GM12878 (cell line): ENCODE measurements around the gene CYYR1. TPM values are rescaled to one million over a fixed set of nuclear protein-coding genes. Genes with fewer than 3 reads are reported as not detected.

Source experiments
- ATAC-seq: fragments of 200-7000 bp; cut with Tn5 transposase; 3 replicates; pipeline ENCODE4 v1.9.1; 2020; ENCODE audit warnings: mild to moderate bottlenecking, moderate library complexity
- BruUV-seq: library from RNA; stranded (reverse); fragments of 400-500 nt; replicated peaks from 2 replicates; lab custom pipeline; 2021; lab: Mats Ljungman, UMichigan
- CTCF ChIA-PET: fragments of 300-600 bp; sonication (Branson Sonifier 250); formaldehyde crosslinking; extraction: SDS; loops from one replicate; lab custom pipeline; 2021; ENCODE audit warnings: inconsistent platforms; lab: Yijun Ruan, JAX
- POLR2A ChIA-PET: fragments of 350-600 bp; formaldehyde crosslinking; extraction: SDS; loops from one replicate; lab custom pipeline; 2021; ENCODE audit warnings: inconsistent platforms; lab: Charles Lee
- RAD21 ChIA-PET: fragments of 300-600 bp; sonication (Branson Sonifier 250); formaldehyde crosslinking; loops from one replicate; lab custom pipeline; 2023; ENCODE audit warnings: antibody characterized with exemption; ENCODE audit not compliant: unreplicated experiment; lab: Charles Lee
- SMC1A ChIA-PET: fragments of 300-600 bp; sonication (Branson Sonifier 250); formaldehyde crosslinking; loops from one replicate; lab custom pipeline; 2023; ENCODE audit not compliant: unreplicated experiment, uncharacterized antibody; lab: Charles Lee
- DNase-seq: peaks from one replicate; pipeline ENCODE4 v3.0.0-alpha.2; 2011; ENCODE audit warnings: low read depth, low spot score
- FAIRE-seq: peaks from 3 replicates; lab custom pipeline; 2011; peaks lifted over from hg19 to GRCh38; lab: Jason Lieb, UNC
- H2AFZ ChIP-seq: 2 replicates; pipeline ENCODE4 v1.6.0; 2011; ENCODE audit warnings: low read depth, low read length, control low read depth; ENCODE audit not compliant: control insufficient read depth
- H3K27ac ChIP-seq: 2 replicates; pipeline ENCODE4 v1.5.1; 2011; ENCODE audit warnings: control low read depth; ENCODE audit not compliant: control insufficient read depth, insufficient read depth
- H3K27me3 ChIP-seq, 2 experiments: replicated peaks in 1 of 2; 2 replicates each; pipeline versions ENCODE4 v1.6.0 to v1.6.1; 2011; ENCODE audit warnings: low read length in 1 of 2; ENCODE audit not compliant: control insufficient read depth in 2 of 2, insufficient read depth in 2 of 2
- H3K36me3 ChIP-seq, 2 experiments: 2 replicates each; pipeline ENCODE4 v1.5.1; 2011; ENCODE audit warnings: low read length in 1 of 2; ENCODE audit not compliant: control insufficient read depth in 2 of 2, insufficient read depth in 2 of 2
- H3K4me1 ChIP-seq: 2 replicates; pipeline ENCODE4 v1.6.1; 2011; ENCODE audit warnings: mild to moderate bottlenecking, low read length, moderate library complexity, mixed read lengths; ENCODE audit not compliant: control insufficient read depth, insufficient read depth
- H3K4me2 ChIP-seq: 2 replicates; pipeline ENCODE4 v1.6.0; 2011; ENCODE audit warnings: control low read depth; ENCODE audit not compliant: control insufficient read depth, insufficient read depth
- H3K4me3 ChIP-seq: fragments of 200-600 bp; sonication (generic); 2 replicates; pipeline ENCODE4 v1.5.1; 2016
- H3K79me2 ChIP-seq: 2 replicates; pipeline ENCODE4 v1.6.0; 2011; ENCODE audit warnings: low read length; ENCODE audit not compliant: control insufficient read depth, insufficient read depth
- H3K9ac ChIP-seq: 2 replicates; pipeline ENCODE4 v1.8.0; 2011; ENCODE audit warnings: low read length, control low read depth, mixed read lengths; ENCODE audit not compliant: control insufficient read depth, insufficient read depth
- H3K9me3 ChIP-seq: replicated peaks from 3 replicates; pipeline ENCODE4 v1.5.1; 2011; ENCODE audit warnings: mild to moderate bottlenecking, low read length; ENCODE audit not compliant: control insufficient read depth, insufficient read depth
- H4K20me1 ChIP-seq: 2 replicates; pipeline ENCODE4 v1.6.0; 2011; ENCODE audit not compliant: control insufficient read depth, insufficient read depth
- EGR1 ChIP-seq, 2 experiments: IDR thresholded peaks; 1 replicate in 1 of 2; 2 replicates in 1 of 2; pipeline ENCODE4 v1.6.1; 2011 to 2012; ENCODE audit warnings: low read depth in 2 of 2, low read length in 2 of 2, borderline replicate concordance in 1 of 2, mild to moderate bottlenecking in 1 of 2, moderate library complexity in 1 of 2
- GABPA ChIP-seq: IDR thresholded peaks from 2 replicates; pipeline ENCODE4 v1.6.1; 2014; ENCODE audit warnings: antibody characterized with exemption, low read depth, mild to moderate bottlenecking, inconsistent platforms
- RCOR1 ChIP-seq: conservative IDR thresholded peaks from 2 replicates; pipeline ENCODE4 v1.6.1; 2012; ENCODE audit warnings: low read depth, low read length, improper control_type of control experiment
- TBL1XR1 ChIP-seq: IDR thresholded peaks from 2 replicates; pipeline ENCODE4 v1.6.1; 2012; ENCODE audit warnings: low read depth, low read length, improper control_type of control experiment
- WGBS: methylation state at CpG from one replicate; pipeline ENCODE4 v1.1.6; 2016; ENCODE audit warnings: low lambda C conversion rate; ENCODE audit not compliant: insufficient replicate concordance, insufficient coverage; ENCODE audit errors: missing lambda C conversion rate; 5-methylcytosine and 5-hydroxymethylcytosine counted together
- in situ Hi-C: fragments of 300-500 bp; cut with MboI; formaldehyde crosslinking; loops from 9 replicates; pipeline ENCODE4 v1.14.3; 2018; ENCODE audit warnings: mixed read lengths
- intact Hi-C: fragments of 100-400 bp; cut with micrococcal nuclease; formaldehyde crosslinking; loops from one replicate; pipeline ENCODE4 v1.14.2; 2022; ENCODE audit not compliant: unreplicated experiment
- polyA plus RNA-seq, 11 experiments: library from polyadenylated mRNA; depleted of rRNA in 4 of 11; unstranded in 6 of 11; stranded (reverse) in 5 of 11; fragments of >200 nt; fragmentation: Nextera tagmentation in 4 of 11; fragmentation: Illumina TruSeq in 1 of 11; extraction: Ambion mirVana in 4 of 11; extraction: Trizol in 1 of 11; gene quantifications; 1 replicate in 1 of 11; 2 replicates in 10 of 11; pipeline versions ENCODE4 v1.2.1 to v1.2.3, GENCODE V29; 2011 to 2016; ENCODE audit warnings: inconsistent platforms in 2 of 11, missing spikeins in 2 of 11, low read depth in 1 of 11
- total RNA-seq, 4 experiments: library from RNA; depleted of rRNA in 3 of 4; stranded (reverse); fragments of >200 nt in 3 of 4; fragmentation: Illumina TruSeq in 1 of 4; extraction: Trizol in 1 of 4; gene quantifications; 2 replicates each; pipeline versions ENCODE4 v1.2.1 to v1.2.3, GENCODE V29; 2013 to 2021
- TF ChIP-seq, protein P1 (sequence below): fragments of 450-650 bp; IDR thresholded peaks from 2 replicates; pipeline ENCODE4 v1.6.1; 2017; ENCODE audit warnings: low read depth, mild to moderate bottlenecking, moderate library complexity
- TF ChIP-seq, protein P2 (sequence below): fragments of 450-650 bp; IDR thresholded peaks from 2 replicates; pipeline ENCODE4 v1.6.1; 2016; ENCODE audit warnings: mild to moderate bottlenecking, moderate library complexity, borderline replicate concordance

Gene CYYR1
- total and polyA plus RNA-seq, 10 of the 15 experiments (the other 5 are each of a cell fraction or from before 2014, with no cell fraction given) = 0.11 to 0.13 TPM; not detected in 8

DNA sequence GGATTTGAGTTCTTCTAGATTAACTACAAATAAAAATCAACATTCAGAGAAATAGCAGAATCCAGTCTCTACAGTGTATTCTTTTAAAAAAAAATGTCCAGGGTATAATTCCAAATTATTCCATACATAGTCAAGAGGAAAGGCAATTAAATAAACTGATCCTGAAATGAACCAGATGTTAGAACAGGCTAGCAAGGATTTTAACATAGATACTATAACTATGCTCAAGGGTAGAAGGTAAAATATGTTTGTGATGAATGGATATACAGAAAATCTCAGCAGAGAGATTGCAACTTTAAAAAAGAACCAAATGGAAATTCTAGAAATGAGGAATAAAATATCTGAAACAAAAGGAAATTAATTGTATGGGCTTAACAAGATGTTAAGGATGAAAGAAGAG lies 32.4 kb downstream of the CYYR1 start (continued):
- TF ChIP-seq, protein P1, sequence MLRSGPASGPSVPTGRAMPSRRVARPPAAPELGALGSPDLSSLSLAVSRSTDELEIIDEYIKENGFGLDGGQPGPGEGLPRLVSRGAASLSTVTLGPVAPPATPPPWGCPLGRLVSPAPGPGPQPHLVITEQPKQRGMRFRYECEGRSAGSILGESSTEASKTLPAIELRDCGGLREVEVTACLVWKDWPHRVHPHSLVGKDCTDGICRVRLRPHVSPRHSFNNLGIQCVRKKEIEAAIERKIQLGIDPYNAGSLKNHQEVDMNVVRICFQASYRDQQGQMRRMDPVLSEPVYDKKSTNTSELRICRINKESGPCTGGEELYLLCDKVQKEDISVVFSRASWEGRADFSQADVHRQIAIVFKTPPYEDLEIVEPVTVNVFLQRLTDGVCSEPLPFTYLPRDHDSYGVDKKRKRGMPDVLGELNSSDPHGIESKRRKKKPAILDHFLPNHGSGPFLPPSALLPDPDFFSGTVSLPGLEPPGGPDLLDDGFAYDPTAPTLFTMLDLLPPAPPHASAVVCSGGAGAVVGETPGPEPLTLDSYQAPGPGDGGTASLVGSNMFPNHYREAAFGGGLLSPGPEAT = no peak
- TF ChIP-seq GABPA = no peak

DNA sequence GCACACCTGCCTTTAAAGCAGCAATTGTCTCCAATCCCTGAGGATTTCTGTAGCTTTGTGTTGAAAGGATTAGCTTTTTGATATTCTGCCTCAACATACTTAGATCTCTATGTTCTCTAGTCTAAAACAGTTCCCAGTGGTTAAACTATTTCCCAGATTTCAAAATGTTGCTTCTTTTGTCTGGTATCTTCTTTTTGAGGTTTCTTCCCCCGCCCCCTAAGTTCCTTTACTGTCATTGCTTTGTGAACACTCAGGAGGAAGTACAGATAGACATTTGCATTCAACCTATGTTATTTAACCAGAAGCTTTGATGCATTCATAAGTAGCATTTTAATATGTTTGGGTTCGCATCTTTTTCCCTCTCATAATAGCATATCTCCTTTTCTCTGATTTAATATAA lies 33.5 kb downstream of the CYYR1 start:
- ChIA-PET CTCF (no interaction called here), POLR2A (no interaction called here), RAD21 (no interaction called here), SMC1A (no interaction called here)
- Histone ChIP-seq H3K4me1 (no peaks in the 10 kb centered on the region), H4K20me1 (no peaks in the 10 kb centered on the region), H3K4me3 (no peak overlapping the region), H3K36me3 (no peaks in the 10 kb centered on the region), H3K9me3 (no peaks in the 10 kb centered on the region), H3K79me2 (no peaks in the 10 kb centered on the region), H3K9ac (no peak overlapping the region), H3K27me3 (no peaks in the 10 kb centered on the region), H3K27ac (no peak overlapping the region), H3K4me2 (no peak overlapping the region), H2AFZ (no peak overlapping the region)
- no peak for FAIRE-seq
- no peak for DNase-seq
- no peak for ATAC-seq
- 42% methylated on average over 2 of the region's 2 CpGs for WGBS
- TF ChIP-seq RCOR1 = no peak
- TF ChIP-seq EGR1 (IDR thresholded peaks at IDR 0.05; ENCODE audit: borderline replicate concordance in 1 of 2, low read depth in 2 of 2, low read length in 2 of 2) = no peak
- no peak for TF ChIP-seq TBL1XR1
- TF ChIP-seq, protein P2, sequence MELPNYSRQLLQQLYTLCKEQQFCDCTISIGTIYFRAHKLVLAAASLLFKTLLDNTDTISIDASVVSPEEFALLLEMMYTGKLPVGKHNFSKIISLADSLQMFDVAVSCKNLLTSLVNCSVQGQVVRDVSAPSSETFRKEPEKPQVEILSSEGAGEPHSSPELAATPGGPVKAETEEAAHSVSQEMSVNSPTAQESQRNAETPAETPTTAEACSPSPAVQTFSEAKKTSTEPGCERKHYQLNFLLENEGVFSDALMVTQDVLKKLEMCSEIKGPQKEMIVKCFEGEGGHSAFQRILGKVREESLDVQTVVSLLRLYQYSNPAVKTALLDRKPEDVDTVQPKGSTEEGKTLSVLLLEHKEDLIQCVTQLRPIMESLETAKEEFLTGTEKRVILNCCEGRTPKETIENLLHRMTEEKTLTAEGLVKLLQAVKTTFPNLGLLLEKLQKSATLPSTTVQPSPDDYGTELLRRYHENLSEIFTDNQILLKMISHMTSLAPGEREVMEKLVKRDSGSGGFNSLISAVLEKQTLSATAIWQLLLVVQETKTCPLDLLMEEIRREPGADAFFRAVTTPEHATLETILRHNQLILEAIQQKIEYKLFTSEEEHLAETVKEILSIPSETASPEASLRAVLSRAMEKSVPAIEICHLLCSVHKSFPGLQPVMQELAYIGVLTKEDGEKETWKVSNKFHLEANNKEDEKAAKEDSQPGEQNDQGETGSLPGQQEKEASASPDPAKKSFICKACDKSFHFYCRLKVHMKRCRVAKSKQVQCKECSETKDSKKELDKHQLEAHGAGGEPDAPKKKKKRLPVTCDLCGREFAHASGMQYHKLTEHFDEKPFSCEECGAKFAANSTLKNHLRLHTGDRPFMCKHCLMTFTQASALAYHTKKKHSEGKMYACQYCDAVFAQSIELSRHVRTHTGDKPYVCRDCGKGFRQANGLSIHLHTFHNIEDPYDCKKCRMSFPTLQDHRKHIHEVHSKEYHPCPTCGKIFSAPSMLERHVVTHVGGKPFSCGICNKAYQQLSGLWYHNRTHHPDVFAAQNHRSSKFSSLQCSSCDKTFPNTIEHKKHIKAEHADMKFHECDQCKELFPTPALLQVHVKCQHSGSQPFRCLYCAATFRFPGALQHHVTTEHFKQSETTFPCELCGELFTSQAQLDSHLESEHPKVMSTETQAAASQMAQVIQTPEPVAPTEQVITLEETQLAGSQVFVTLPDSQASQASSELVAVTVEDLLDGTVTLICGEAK = no peak
- BruUV-seq = no TSS peak
- in situ Hi-C loops = no loop called here
- intact Hi-C loops = no loop called here
